Right lobe of liver (tissue), 4 donors: ENCODE measurements around the gene IFT43.

Experiments used
- CTCF ChIP-seq, 4 donors: fragments of 200-600 bp in 3 of 4; fragments of 450-650 bp in 1 of 4; IDR thresholded peaks; one replicate each; pipeline versions ENCODE4 v1.5.1 to v1.8.0; 2016 to 2022; ENCODE audit warnings: antibody characterized with exemption in 4 of 4, mild to moderate bottlenecking in 2 of 4
- POLR2A ChIP-seq: fragments of 450-650 bp; IDR thresholded peaks from one replicate; pipeline ENCODE4 v1.6.1; 2017; ENCODE audit warnings: antibody characterized with exemption, mild to moderate bottlenecking
- donor health status: DM: no; HTN: no; CAD: no.
- donor health status: DM: no; HTN: no; CAD: no.
- donor health status: DM: no; HTN: yes; CAD: no.

GRCh38 chr14:76118594-76118993 lies 133.0 kb downstream of the IFT43 start:
- TF ChIP-seq CTCF (IDR thresholded peaks at IDR 0.05) (no peak), POLR2A (no peak)
